Loucy (cell line): ENCODE results near the gene NUSAP1.
"Not testable (repeated sequence)": the region's sequence is repeated elsewhere in the genome, so short reads cannot be mapped to it uniquely, and the experiment has no call there.

Experiments used
- H2AFZ ChIP-seq: fragments of 200-600 bp; sonication (generic); 2 replicates; pipeline ENCODE4 v1.6.0; 2016; ENCODE audit warnings: antibody characterized with exemption, mild to moderate bottlenecking, low read length, moderate library complexity
- H3F3A ChIP-seq: fragments of 200-600 bp; 2 replicates; pipeline ENCODE4 v1.6.0; 2016; ENCODE audit warnings: antibody characterized with exemption, low read depth, mild to moderate bottlenecking
- H3K27me3 ChIP-seq: fragments of 200-600 bp; sonication (generic); 2 replicates; pipeline ENCODE4 v1.6.1; 2014; ENCODE audit warnings: low read length, mild to moderate bottlenecking; ENCODE audit not compliant: insufficient read depth, poor library complexity, severe bottlenecking
- H3K36me3 ChIP-seq: fragments of 200-600 bp; sonication (generic); 2 replicates; pipeline ENCODE4 v1.6.1; 2016; ENCODE audit warnings: low read length; ENCODE audit not compliant: insufficient read depth
- H3K4me1 ChIP-seq: fragments of 200-600 bp; sonication (generic); 2 replicates; pipeline ENCODE4 v1.5.1; 2014; ENCODE audit warnings: low read length, mild to moderate bottlenecking; ENCODE audit not compliant: insufficient read depth, poor library complexity, severe bottlenecking
- H3K4me2 ChIP-seq: fragments of 200-600 bp; sonication (generic); 2 replicates; pipeline ENCODE4 v1.6.0; 2014; ENCODE audit warnings: antibody characterized with exemption, low read length, low read depth, mild to moderate bottlenecking; ENCODE audit not compliant: poor library complexity, severe bottlenecking
- H3K4me3 ChIP-seq: fragments of 200-600 bp; sonication (generic); 2 replicates; pipeline ENCODE4 v1.5.1; 2014; ENCODE audit warnings: low read length, mild to moderate bottlenecking, mixed read lengths; ENCODE audit not compliant: poor library complexity, severe bottlenecking
- H3K79me2 ChIP-seq: fragments of 200-600 bp; sonication (generic); 2 replicates; pipeline ENCODE4 v1.6.1; 2014; ENCODE audit warnings: low read length; ENCODE audit not compliant: insufficient read depth
- H3K9ac ChIP-seq: fragments of 200-600 bp; sonication (generic); 2 replicates; pipeline ENCODE4 v1.6.0; 2014; ENCODE audit warnings: mild to moderate bottlenecking, low read depth, low read length, moderate library complexity; ENCODE audit not compliant: poor library complexity, severe bottlenecking
- H3K9me2 ChIP-seq: fragments of 200-600 bp; sonication (generic); replicated peaks from 2 replicates; pipeline ENCODE4 v1.6.1; 2016; ENCODE audit warnings: low read depth, low read length, mixed read lengths
- H3K9me3 ChIP-seq: fragments of 200-600 bp; sonication (generic); 2 replicates; pipeline ENCODE4 v1.6.1; 2014; ENCODE audit warnings: mild to moderate bottlenecking, antibody characterized with exemption, low read length, low read depth; ENCODE audit not compliant: insufficient read depth
- H4K20me1 ChIP-seq: fragments of 200-600 bp; sonication (generic); 2 replicates; pipeline ENCODE4 v1.6.0; 2014; ENCODE audit warnings: antibody characterized with exemption, low read length, mild to moderate bottlenecking; ENCODE audit not compliant: insufficient read depth, poor library complexity, severe bottlenecking
- EZH2phosphoT487 ChIP-seq: fragments of 200-600 bp; IDR thresholded peaks from 2 replicates; pipeline ENCODE4 v1.6.1; 2018; ENCODE audit warnings: antibody characterized with exemption, mild to moderate bottlenecking, moderate library complexity, borderline replicate concordance
- TF ChIP-seq, protein P1 (sequence below): fragments of 200-600 bp; sonication (generic); conservative IDR thresholded peaks from 2 replicates; pipeline ENCODE4 v1.5.1; 2014; ENCODE audit warnings: mild to moderate bottlenecking, antibody characterized with exemption, low read length

NUSAP1 gene

DNA sequence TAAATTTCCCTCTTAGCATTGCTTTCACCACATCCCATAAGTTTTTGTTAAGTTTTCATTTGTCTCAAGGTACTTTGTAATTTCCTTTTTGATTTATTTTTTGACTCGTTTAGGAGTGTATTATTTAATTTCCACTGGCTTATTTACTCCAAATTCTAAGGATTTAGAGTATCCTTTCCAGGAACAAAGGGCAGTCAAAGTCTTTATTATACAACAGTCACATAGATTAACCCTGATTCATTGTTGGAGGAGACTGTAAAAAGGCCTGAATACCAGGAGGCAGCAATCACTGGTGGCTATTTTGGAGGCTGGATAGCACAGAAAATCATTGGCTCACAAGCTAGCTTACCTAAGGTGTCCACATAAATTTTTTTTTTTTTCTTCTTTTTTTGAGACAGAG lies 40.2 kb upstream of the NUSAP1 start:
- Histone ChIP-seq H3F3A (no peaks in the 10 kb centered on the region), H3K4me2 (no peak overlapping the region), H3K9ac (no peak overlapping the region), H3K27me3 (no peaks in the 10 kb centered on the region), H3K4me1 (peaks cover 17% of the 10 kb centered on the region), H3K9me3 (no peaks in the 10 kb centered on the region), H3K79me2 (peaks cover 49% of the 10 kb centered on the region), H3K9me2 (no peaks in the 10 kb centered on the region), H3K4me3 (no peak overlapping the region), H3K36me3 (peaks cover 21% of the 10 kb centered on the region), H4K20me1 (peaks cover 24% of the 10 kb centered on the region), H2AFZ (no peak overlapping the region)
- no peak for TF ChIP-seq EZH2phosphoT487
- TF ChIP-seq, protein P1, sequence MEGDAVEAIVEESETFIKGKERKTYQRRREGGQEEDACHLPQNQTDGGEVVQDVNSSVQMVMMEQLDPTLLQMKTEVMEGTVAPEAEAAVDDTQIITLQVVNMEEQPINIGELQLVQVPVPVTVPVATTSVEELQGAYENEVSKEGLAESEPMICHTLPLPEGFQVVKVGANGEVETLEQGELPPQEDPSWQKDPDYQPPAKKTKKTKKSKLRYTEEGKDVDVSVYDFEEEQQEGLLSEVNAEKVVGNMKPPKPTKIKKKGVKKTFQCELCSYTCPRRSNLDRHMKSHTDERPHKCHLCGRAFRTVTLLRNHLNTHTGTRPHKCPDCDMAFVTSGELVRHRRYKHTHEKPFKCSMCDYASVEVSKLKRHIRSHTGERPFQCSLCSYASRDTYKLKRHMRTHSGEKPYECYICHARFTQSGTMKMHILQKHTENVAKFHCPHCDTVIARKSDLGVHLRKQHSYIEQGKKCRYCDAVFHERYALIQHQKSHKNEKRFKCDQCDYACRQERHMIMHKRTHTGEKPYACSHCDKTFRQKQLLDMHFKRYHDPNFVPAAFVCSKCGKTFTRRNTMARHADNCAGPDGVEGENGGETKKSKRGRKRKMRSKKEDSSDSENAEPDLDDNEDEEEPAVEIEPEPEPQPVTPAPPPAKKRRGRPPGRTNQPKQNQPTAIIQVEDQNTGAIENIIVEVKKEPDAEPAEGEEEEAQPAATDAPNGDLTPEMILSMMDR = no peak

DNA sequence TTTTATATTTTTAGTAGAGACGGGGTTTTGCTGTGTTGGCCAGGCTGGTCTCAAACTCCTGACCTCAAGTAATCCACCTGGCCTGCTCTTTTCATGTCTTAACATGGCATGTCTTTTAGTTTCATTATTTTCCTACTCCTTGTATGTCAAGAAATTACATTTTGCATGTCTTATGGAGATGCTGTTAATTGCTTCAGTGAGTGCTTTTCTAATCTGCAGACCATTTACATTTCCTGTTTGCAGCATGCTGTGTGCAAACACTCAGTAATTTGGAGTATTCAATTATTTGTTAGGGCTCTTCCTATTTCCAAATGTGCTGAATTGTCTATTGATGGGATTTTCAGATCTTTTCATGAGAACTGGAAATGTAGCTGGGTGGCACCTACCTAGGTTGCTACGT lies 31.5 kb upstream of the NUSAP1 start:
- peaks cover 22% of the 10 kb centered on the region for H3K4me1 ChIP-seq
- H3F3A ChIP-seq, H3K9me2 ChIP-seq, H3K9me3 ChIP-seq, H3K9ac ChIP-seq, H3K27me3 ChIP-seq, H2AFZ ChIP-seq, H4K20me1 ChIP-seq, H3K4me2 ChIP-seq, H3K4me3 ChIP-seq: not testable (repeated sequence)
- peaks cover 24% of the 10 kb centered on the region; the same call in 1 of the 2 replicates for H3K36me3 ChIP-seq
- H3K79me2 ChIP-seq = peaks cover 13% of the 10 kb centered on the region

GRCh38 chr15:41301587-41301986 lies 31.1 kb upstream of the NUSAP1 start:
- Histone ChIP-seq H3K36me3 (peaks cover 23% of the 10 kb centered on the region; the same call in 1 of the 2 replicates), H3K27me3 (no peaks in the 10 kb centered on the region), H3K4me3 (no peak overlapping the region), H3K9me2 (no peaks in the 10 kb centered on the region), H3K9me3 (no peaks in the 10 kb centered on the region), H2AFZ (no peak overlapping the region), H3K9ac (no peak overlapping the region), H3K4me2 (no peak overlapping the region), H4K20me1 (peaks cover 3% of the 10 kb centered on the region), H3F3A (peaks cover 8% of the 10 kb centered on the region; the same call in 1 of the 2 replicates), H3K79me2 (peaks cover 13% of the 10 kb centered on the region), H3K4me1 (peaks cover 22% of the 10 kb centered on the region)
- TF ChIP-seq EZH2phosphoT487 = no peak
- TF ChIP-seq, protein P1 = no peak

- no peak overlapping the region for H2AFZ ChIP-seq
- TF ChIP-seq, protein P1 = no peak
- no peak for TF ChIP-seq EZH2phosphoT487
- no peak overlapping the region for H3K4me2 ChIP-seq
- H4K20me1 ChIP-seq = peaks cover 3% of the 10 kb centered on the region
- H3K36me3 ChIP-seq = peaks cover 18% of the 10 kb centered on the region; the same call in 1 of the 2 replicates
- H3K79me2 ChIP-seq = peaks cover 6% of the 10 kb centered on the region; the same call in 1 of the 2 replicates
- H3K9me3 ChIP-seq = no peaks in the 10 kb centered on the region
- H3F3A ChIP-seq = peaks cover 8% of the 10 kb centered on the region; the same call in 1 of the 2 replicates
- no peaks in the 10 kb centered on the region for H3K27me3 ChIP-seq
- H3K4me3 ChIP-seq = no peak overlapping the region
- H3K9ac ChIP-seq = no peak overlapping the region
- peaks cover 22% of the 10 kb centered on the region for H3K4me1 ChIP-seq
- H3K9me2 ChIP-seq = no peaks in the 10 kb centered on the region
Observed at GRCh38 chr15:41304149-41304770, 28.4 kb upstream of the NUSAP1 start.
